WTC11 (cell line): ENCODE measurements around the gene CLDN6. TPM values are rescaled to one million over a fixed set of nuclear protein-coding genes. Genes with fewer than 3 reads are reported as not detected.

Experiments used
- ATAC-seq: fragments of 200-7000 bp; cut with Tn5 transposase; 2 replicates; pipeline ENCODE4 v1.10.0; 2021; ENCODE audit warnings: mild to moderate bottlenecking, moderate library complexity
- CTCF ChIA-PET: fragments of 300-600 bp; sonication (Branson Sonifier 250); formaldehyde crosslinking; loops from one replicate; lab custom pipeline; 2021; ENCODE audit warnings: antibody characterized with exemption; lab: Charles Lee
- POLR2A ChIA-PET: fragments of 350-600 bp; sonication (Branson Sonifier 250); formaldehyde crosslinking; loops from one replicate; lab custom pipeline; 2021; ENCODE audit warnings: antibody characterized with exemption; lab: Charles Lee
- DNase-seq: peaks from one replicate; pipeline ENCODE4 v3.0.0; 2021; ENCODE audit warnings: low spot score
- H3K27ac Mint-ChIP-seq: 2 replicates; pipeline ENCODE4 v1.8.0; 2021; ENCODE audit warnings: mixed read lengths
- H3K27me3 Mint-ChIP-seq: 2 replicates; pipeline ENCODE4 v1.8.0; 2021; ENCODE audit warnings: low read depth, mild to moderate bottlenecking, moderate library complexity, mixed read lengths
- H3K36me3 Mint-ChIP-seq: 2 replicates; pipeline ENCODE4 v1.8.0; 2021; ENCODE audit warnings: mixed read lengths
- H3K4me1 Mint-ChIP-seq: 2 replicates; pipeline ENCODE4 v1.8.0; 2022; ENCODE audit warnings: mixed read lengths
- H3K4me3 Mint-ChIP-seq: 2 replicates; pipeline ENCODE4 v1.8.0; 2021; ENCODE audit warnings: mild to moderate bottlenecking, moderate library complexity, mixed read lengths
- H3K9me3 Mint-ChIP-seq: 2 replicates; pipeline ENCODE4 v1.8.0; 2021; ENCODE audit warnings: mixed read lengths
- AFF4 ChIP-seq: sonication (generic); formaldehyde crosslinking; IDR thresholded peaks from 2 replicates; pipeline ENCODE4 v1.8.1; 2023; ENCODE audit warnings: mild to moderate bottlenecking, missing genetic modification reagents, borderline replicate concordance
- ATF2 ChIP-seq: sonication (generic); formaldehyde crosslinking; IDR thresholded peaks from 2 replicates; pipeline ENCODE4 v1.8.1; 2022; ENCODE audit warnings: low read depth, missing genetic modification reagents, borderline replicate concordance
- ELF4 ChIP-seq: sonication (generic); formaldehyde crosslinking; IDR thresholded peaks from 2 replicates; pipeline ENCODE4 v1.8.1; 2022; ENCODE audit warnings: low read depth, mild to moderate bottlenecking, moderate library complexity, missing genetic modification reagents
- GABPB1 ChIP-seq: sonication (generic); formaldehyde crosslinking; IDR thresholded peaks from 2 replicates; pipeline ENCODE4 v1.8.1; 2023; ENCODE audit warnings: mild to moderate bottlenecking, missing genetic modification reagents
- GTF2I ChIP-seq: fragments of 250-450 bp; sonication (Bioruptor Pico); conservative IDR thresholded peaks from 2 replicates; pipeline ENCODE4 v1.4.0; 2021; ENCODE audit warnings: mild to moderate bottlenecking
- HMGXB4 ChIP-seq: sonication (generic); formaldehyde crosslinking; IDR thresholded peaks from 2 replicates; pipeline ENCODE4 v1.8.1; 2023; ENCODE audit warnings: mild to moderate bottlenecking, moderate library complexity, missing genetic modification reagents
- MAX ChIP-seq: sonication (generic); formaldehyde crosslinking; IDR thresholded peaks from 2 replicates; pipeline ENCODE4 v1.8.0; 2022; ENCODE audit warnings: mild to moderate bottlenecking, missing genetic modification reagents
- NFATC4 ChIP-seq: fragments of 250-450 bp; sonication (Bioruptor Pico); IDR thresholded peaks from 2 replicates; pipeline ENCODE4 v1.9.0; 2021; ENCODE audit warnings: mild to moderate bottlenecking
- NFYB ChIP-seq: sonication (generic); formaldehyde crosslinking; conservative IDR thresholded peaks from 2 replicates; pipeline ENCODE4 v1.8.0; 2022; ENCODE audit warnings: low read depth, missing genetic modification reagents
- NR1H2 ChIP-seq: sonication (generic); formaldehyde crosslinking; IDR thresholded peaks from 2 replicates; pipeline ENCODE4 v1.9.0; 2021; ENCODE audit warnings: mild to moderate bottlenecking, moderate library complexity, missing genetic modification reagents
- STAT6 ChIP-seq: sonication (generic); formaldehyde crosslinking; conservative IDR thresholded peaks from 2 replicates; pipeline ENCODE4 v1.8.1; 2023; ENCODE audit warnings: mild to moderate bottlenecking, low read depth, missing genetic modification reagents, moderate library complexity
- TCF7 ChIP-seq: sonication (generic); formaldehyde crosslinking; IDR thresholded peaks from 2 replicates; pipeline ENCODE4 v1.8.0; 2022; ENCODE audit warnings: mild to moderate bottlenecking, low read depth, missing genetic modification reagents, moderate library complexity
- TP53 ChIP-seq: sonication (generic); formaldehyde crosslinking; IDR thresholded peaks from 2 replicates; pipeline ENCODE4 v1.8.1; 2023; ENCODE audit warnings: mild to moderate bottlenecking, missing genetic modification reagents
- USF2 ChIP-seq: sonication (generic); formaldehyde crosslinking; IDR thresholded peaks from 2 replicates; pipeline ENCODE4 v1.8.1; 2023; ENCODE audit warnings: mild to moderate bottlenecking, missing genetic modification reagents, moderate library complexity
- ZBTB43 ChIP-seq: sonication (generic); formaldehyde crosslinking; IDR thresholded peaks from 2 replicates; pipeline ENCODE4 v1.8.1; 2023; ENCODE audit warnings: mild to moderate bottlenecking, missing genetic modification reagents
- ZMAT4 ChIP-seq: fragments of 250-450 bp; sonication (Bioruptor Pico); IDR thresholded peaks from 2 replicates; pipeline ENCODE4 v1.9.0; 2021; ENCODE audit warnings: mild to moderate bottlenecking
- ZNF219 ChIP-seq: sonication (generic); formaldehyde crosslinking; IDR thresholded peaks from 2 replicates; pipeline ENCODE4 v1.8.0; 2023; ENCODE audit warnings: missing genetic modification reagents, mild to moderate bottlenecking, borderline replicate concordance
- ZNF232 ChIP-seq: sonication (generic); formaldehyde crosslinking; IDR thresholded peaks from 2 replicates; pipeline ENCODE4 v1.8.0; 2022; ENCODE audit warnings: mild to moderate bottlenecking, missing genetic modification reagents
- total RNA-seq: library from RNA; stranded (reverse); gene quantifications from 3 replicates; pipeline ENCODE4 v1.2.3, GENCODE V29; 2021

CLDN6 gene
- total RNA-seq, 1 experiment from 2014 or later = 746 TPM

- TF ChIP-seq GABPB1 (CRISPR knock-in tag) (no peak), TP53 (CRISPR knock-in tag) (0 out of 2 replicates have a peak, but pooled peaks have one; percentile 1), ELF4 (no peak), ATF2 (CRISPR knock-in tag) (no peak), MAX (CRISPR knock-in tag) (no peak), TCF7 (no peak), ZNF232 (CRISPR knock-in tag) (peak; percentile 81; the same call in 1 of the 2 replicates)
Observed at GRCh38 chr16:3021449-3022207, 3.6 kb upstream of the CLDN6 start (continued).

- POLR2A ChIA-PET = interaction anchor here (0.6 to 17.1 kb wide), 15 partner anchors 9 to 149 kb away, joined by 3 to 502 read pairs (median 5); partner anchors contain the start of genes CLDN9 and ZSCAN10
- DNase-seq (peak; percentile 85), ATAC-seq (peak; percentile 4)
- Mint-ChIP-seq H3K9me3 (no peaks in the 10 kb centered on the region), H3K4me1 (peaks cover 49% of the 10 kb centered on the region), H3K27ac (peak overlapping the region; percentile 99), H3K27me3 (peaks cover 2% of the 10 kb centered on the region; the same call in 1 of the 2 replicates), H3K4me3 (peak overlapping the region; percentile 86), H3K36me3 (peaks cover 14% of the 10 kb centered on the region)
- CTCF ChIA-PET = interaction anchor here (0.6 to 8.6 kb wide), 26 partner anchors 11 to 1339 kb away, joined by 3 to 360 read pairs (median 4); partner anchors contain the start of genes CLDN9, FLYWCH1, KREMEN2 and ZSCAN10
- TF ChIP-seq USF2 (CRISPR knock-in tag) = no peak
- TF ChIP-seq NFATC4 (CRISPR knock-in tag) = no peak
- no peak for TF ChIP-seq STAT6 (CRISPR knock-in tag)
- no peak for TF ChIP-seq ZMAT4 (CRISPR knock-in tag)
- TF ChIP-seq ZNF219 (CRISPR knock-in tag) = no peak
- no peak for TF ChIP-seq NFYB (CRISPR knock-in tag)
- peak; percentile 56; the same call in 1 of the 2 replicates for TF ChIP-seq HMGXB4
- 0 out of 2 replicates have a peak, but pooled peaks have one; percentile 58 for TF ChIP-seq ZBTB43
- TF ChIP-seq GTF2I (CRISPR knock-in tag) = no peak
- TF ChIP-seq AFF4 = no peak
- no peak for TF ChIP-seq ATF2 (CRISPR knock-in tag)
- no peak for TF ChIP-seq NR1H2 (CRISPR knock-in tag)
Observed at GRCh38 chr16:3020604-3021448, 2.8 kb upstream of the CLDN6 start.
